ENCODE measurements around the gene SPATA2L.

Gene SPATA2L

GRCh38 chr16:89693931-89694783 lies 7.3 kb downstream of the SPATA2L start:
- H2AFZ ChIP-seq (ENCODE audit: low read depth) = no peak overlapping the region
- no peaks in the 10 kb centered on the region for H3K27me3 ChIP-seq (ENCODE audit: insufficient read depth, low read depth)
- H3K79me2 ChIP-seq (ENCODE audit: insufficient read depth, low read depth) = peaks cover 3% of the 10 kb centered on the region
- no peaks in the 10 kb centered on the region for H3K36me3 ChIP-seq (ENCODE audit: insufficient read depth)
- H3K27ac ChIP-seq = no peak overlapping the region
- no peak overlapping the region for H3K4me3 ChIP-seq (IDR thresholded peaks at IDR 0.05; ENCODE audit: insufficient read depth, low read depth, low read length)
- TF ChIP-seq CTCF (conservative IDR thresholded peaks at IDR 0.05; ENCODE audit: low read depth, low read length) = no peak
- H3K4me2 ChIP-seq = no peak overlapping the region
- H3K9ac ChIP-seq = no peak overlapping the region
- H4K20me1 ChIP-seq (ENCODE audit: insufficient read depth) = no peaks in the 10 kb centered on the region
- H3K4me1 ChIP-seq (ENCODE audit: low read depth, poor library complexity, severe bottlenecking) = peaks cover 16% of the 10 kb centered on the region

GRCh38 chr16:89693289-89693731 lies 8.2 kb downstream of the SPATA2L start:
- no peak overlapping the region for H3K9ac ChIP-seq
- H3K4me1 ChIP-seq (ENCODE audit: low read depth, poor library complexity, severe bottlenecking) = peaks cover 25% of the 10 kb centered on the region
- no peaks in the 10 kb centered on the region; the same call in 1 of the 2 replicates for H3K36me3 ChIP-seq (ENCODE audit: insufficient read depth)
- H3K79me2 ChIP-seq (ENCODE audit: insufficient read depth, low read depth) = peaks cover 12% of the 10 kb centered on the region
- no peak overlapping the region for H3K4me3 ChIP-seq (IDR thresholded peaks at IDR 0.05; ENCODE audit: insufficient read depth, low read depth, low read length)
- no peak for TF ChIP-seq CTCF (conservative IDR thresholded peaks at IDR 0.05; ENCODE audit: low read depth, low read length)
- no peaks in the 10 kb centered on the region for H4K20me1 ChIP-seq (ENCODE audit: insufficient read depth)
- H3K4me2 ChIP-seq = no peak overlapping the region
- no peak overlapping the region for H2AFZ ChIP-seq (ENCODE audit: low read depth)
- H3K27me3 ChIP-seq (ENCODE audit: insufficient read depth, low read depth) = no peaks in the 10 kb centered on the region
- no peak overlapping the region for H3K27ac ChIP-seq

GRCh38 chr16:89691986-89692569 lies 9.4 kb downstream of the SPATA2L start:
- no peak overlapping the region for H3K4me3 ChIP-seq (IDR thresholded peaks at IDR 0.05; ENCODE audit: insufficient read depth, low read depth, low read length)
- H4K20me1 ChIP-seq (ENCODE audit: insufficient read depth) = no peaks in the 10 kb centered on the region
- H3K4me2 ChIP-seq = no peak overlapping the region
- H3K4me1 ChIP-seq (ENCODE audit: low read depth, poor library complexity, severe bottlenecking) = peaks cover 36% of the 10 kb centered on the region
- no peak overlapping the region for H3K9ac ChIP-seq
- no peaks in the 10 kb centered on the region for H3K27me3 ChIP-seq (ENCODE audit: insufficient read depth, low read depth)
- no peak overlapping the region for H2AFZ ChIP-seq (ENCODE audit: low read depth)
- H3K79me2 ChIP-seq (ENCODE audit: insufficient read depth, low read depth) = peaks cover 21% of the 10 kb centered on the region
- H3K27ac ChIP-seq = no peak overlapping the region
- H3K36me3 ChIP-seq (ENCODE audit: insufficient read depth) = no peaks in the 10 kb centered on the region; the same call in 1 of the 2 replicates
- no peak for TF ChIP-seq CTCF (conservative IDR thresholded peaks at IDR 0.05; ENCODE audit: low read depth, low read length)

- H3K27ac ChIP-seq = no peak overlapping the region
- no peaks in the 10 kb centered on the region for H4K20me1 ChIP-seq (ENCODE audit: insufficient read depth)
Observed at GRCh38 chr16:89691231-89691985, 10.1 kb downstream of the SPATA2L start.

More at GRCh38 chr16:89691231-89691985, 10.1 kb downstream of the SPATA2L start:
- H2AFZ ChIP-seq (ENCODE audit: low read depth) = no peak overlapping the region
- H3K36me3 ChIP-seq (ENCODE audit: insufficient read depth) = no peaks in the 10 kb centered on the region; the same call in 1 of the 2 replicates
- H3K9ac ChIP-seq = no peak overlapping the region
- no peak overlapping the region for H3K4me2 ChIP-seq
- peaks cover 21% of the 10 kb centered on the region for H3K79me2 ChIP-seq (ENCODE audit: insufficient read depth, low read depth)
- no peak for TF ChIP-seq CTCF (conservative IDR thresholded peaks at IDR 0.05; ENCODE audit: low read depth, low read length)
- peaks cover 31% of the 10 kb centered on the region for H3K4me1 ChIP-seq (ENCODE audit: low read depth, poor library complexity, severe bottlenecking)
- no peak overlapping the region for H3K4me3 ChIP-seq (IDR thresholded peaks at IDR 0.05; ENCODE audit: insufficient read depth, low read depth, low read length)
- no peaks in the 10 kb centered on the region for H3K27me3 ChIP-seq (ENCODE audit: insufficient read depth, low read depth)

Data from KMS-11 (cell line).